ENCODE data around the gene IGDCC3.

Gene IGDCC3

DNA sequence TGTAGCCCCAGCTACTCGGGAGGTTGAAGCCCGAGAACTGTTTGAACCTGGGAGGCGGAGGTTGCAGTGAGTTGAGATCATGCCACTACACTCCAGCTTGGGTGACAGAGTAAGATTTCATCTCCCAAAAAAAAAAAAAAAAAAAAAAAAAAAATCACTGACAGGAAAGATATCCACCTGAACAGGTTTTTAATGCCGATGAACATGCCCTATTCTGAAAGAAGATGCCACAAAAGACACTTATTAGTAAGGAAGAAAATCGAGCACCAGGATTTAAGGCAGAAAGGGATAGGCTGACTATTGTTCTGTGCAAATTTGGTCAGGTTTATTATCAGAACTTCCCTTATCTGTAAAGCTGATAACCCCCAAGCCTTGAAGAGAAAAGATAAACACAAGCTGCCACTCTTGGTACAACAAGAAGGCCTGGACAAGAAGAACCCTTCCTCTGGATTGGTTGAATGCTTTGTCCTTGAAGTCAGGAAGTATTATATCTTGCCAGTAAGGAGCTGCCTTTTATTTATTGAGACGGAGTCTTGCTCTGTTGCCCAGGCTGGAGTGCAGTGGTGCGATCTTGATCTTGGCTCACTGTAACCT, 88.4 kb downstream of the IGDCC3 start:
- ChIA-PET POLR2A (ENCODE audit: low non-redundant PET) (interaction anchor here (0.8 kb wide), 1 partner anchor 753 kb away, joined by 5 read pairs; no protein-coding TSS in a partner anchor), CTCF (no interaction called here)
- TF ChIP-seq, protein P1, sequence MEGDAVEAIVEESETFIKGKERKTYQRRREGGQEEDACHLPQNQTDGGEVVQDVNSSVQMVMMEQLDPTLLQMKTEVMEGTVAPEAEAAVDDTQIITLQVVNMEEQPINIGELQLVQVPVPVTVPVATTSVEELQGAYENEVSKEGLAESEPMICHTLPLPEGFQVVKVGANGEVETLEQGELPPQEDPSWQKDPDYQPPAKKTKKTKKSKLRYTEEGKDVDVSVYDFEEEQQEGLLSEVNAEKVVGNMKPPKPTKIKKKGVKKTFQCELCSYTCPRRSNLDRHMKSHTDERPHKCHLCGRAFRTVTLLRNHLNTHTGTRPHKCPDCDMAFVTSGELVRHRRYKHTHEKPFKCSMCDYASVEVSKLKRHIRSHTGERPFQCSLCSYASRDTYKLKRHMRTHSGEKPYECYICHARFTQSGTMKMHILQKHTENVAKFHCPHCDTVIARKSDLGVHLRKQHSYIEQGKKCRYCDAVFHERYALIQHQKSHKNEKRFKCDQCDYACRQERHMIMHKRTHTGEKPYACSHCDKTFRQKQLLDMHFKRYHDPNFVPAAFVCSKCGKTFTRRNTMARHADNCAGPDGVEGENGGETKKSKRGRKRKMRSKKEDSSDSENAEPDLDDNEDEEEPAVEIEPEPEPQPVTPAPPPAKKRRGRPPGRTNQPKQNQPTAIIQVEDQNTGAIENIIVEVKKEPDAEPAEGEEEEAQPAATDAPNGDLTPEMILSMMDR (conservative IDR thresholded peaks at IDR 0.05; ENCODE audit: low read depth): no peak
- no peak overlapping the region for H3K27ac ChIP-seq
- DNase-seq (ENCODE audit: low spot score): no peak

DNA sequence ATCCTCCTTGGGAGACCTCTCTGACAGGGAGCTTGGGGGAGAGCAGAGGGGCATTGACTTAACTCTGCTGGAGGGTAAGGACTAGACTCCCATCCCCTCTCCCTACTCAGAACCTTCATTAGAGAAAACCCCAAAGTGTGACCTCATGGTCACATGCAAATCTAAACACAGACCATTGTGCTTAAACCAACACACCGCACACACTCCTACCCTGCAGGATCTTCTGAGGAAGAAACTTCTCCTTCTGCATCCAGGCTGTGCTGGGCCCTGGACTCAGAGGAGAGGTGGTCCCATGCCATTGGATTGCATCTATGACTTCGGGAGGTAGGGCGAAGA, 90.3 kb downstream of the IGDCC3 start:
- ChIA-PET POLR2A (ENCODE audit: low non-redundant PET) (no interaction called here), CTCF (interaction anchor here (0.5 to 0.8 kb wide), 2 partner anchors 9 to 69 kb away, joined by 3 to 4 read pairs; no protein-coding TSS in a partner anchor)
- H3K27ac ChIP-seq: peak overlapping the region; percentile 91
- DNase-seq (ENCODE audit: low spot score): no peak
- TF ChIP-seq, protein P1 (conservative IDR thresholded peaks at IDR 0.05; ENCODE audit: low read depth): no peak

DNA sequence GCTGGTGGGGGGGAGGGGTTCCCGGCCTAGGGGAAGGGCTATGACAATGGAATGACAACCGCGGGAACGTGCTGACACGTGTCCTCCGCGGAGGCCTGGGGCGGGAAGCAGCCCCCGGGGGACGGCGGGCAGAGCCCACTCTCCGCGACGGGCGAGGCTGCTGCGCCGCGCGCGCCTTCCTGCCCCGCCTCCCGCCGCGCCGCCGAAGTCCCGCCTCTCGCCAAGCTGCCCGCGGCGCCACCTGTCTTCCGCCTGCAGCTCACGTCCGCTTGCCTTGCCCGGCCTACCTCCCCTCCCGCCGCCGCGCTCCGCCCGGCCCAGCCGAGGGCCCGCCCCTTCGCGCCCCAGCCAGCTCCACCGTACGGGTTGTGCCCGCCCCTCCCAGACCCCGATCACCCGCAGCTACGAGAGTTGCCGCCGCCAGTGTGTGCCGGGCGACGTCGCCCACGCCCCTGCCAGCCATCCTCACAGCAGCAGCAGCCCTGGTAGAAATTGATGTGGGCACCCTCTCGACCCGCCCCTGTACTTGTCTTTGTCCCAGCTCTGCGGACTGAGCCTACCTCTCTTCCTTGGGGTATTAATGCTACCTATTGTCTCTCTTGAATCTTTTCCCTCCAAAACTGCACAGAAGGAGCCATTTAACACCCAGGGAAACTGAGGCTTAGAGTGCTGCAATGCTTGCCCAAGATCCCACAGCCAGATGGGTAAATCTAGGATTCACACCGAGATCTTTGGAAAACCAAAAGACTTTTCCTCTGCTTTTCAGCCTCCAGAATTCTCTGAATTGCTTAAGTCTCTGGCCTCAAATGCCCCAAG, 90.9 kb downstream of the IGDCC3 start, which contains the start of gene PARP16:
Gene PARP16 (minus strand): TSS at position 180 of the 816 bp plus-strand sequence. CDS start 457 bp downstream, outside the sequence.
- peak within 1 kb of the TSS; percentile 91 for H3K27ac ChIP-seq
- ChIA-PET POLR2A (ENCODE audit: low non-redundant PET) (interaction anchor here (0.6 to 0.7 kb wide), 2 partner anchors 11 to 361 kb away, joined by 4 to 9 read pairs; no protein-coding TSS in a partner anchor), CTCF (interaction anchor here (0.5 to 0.8 kb wide), 4 partner anchors 10 to 253 kb away, joined by 3 to 5 read pairs (median 4); no protein-coding TSS in a partner anchor)
- peak; percentile 81 for DNase-seq (ENCODE audit: low spot score)
- TF ChIP-seq, protein P1 (conservative IDR thresholded peaks at IDR 0.05; ENCODE audit: low read depth): no peak

DNA sequence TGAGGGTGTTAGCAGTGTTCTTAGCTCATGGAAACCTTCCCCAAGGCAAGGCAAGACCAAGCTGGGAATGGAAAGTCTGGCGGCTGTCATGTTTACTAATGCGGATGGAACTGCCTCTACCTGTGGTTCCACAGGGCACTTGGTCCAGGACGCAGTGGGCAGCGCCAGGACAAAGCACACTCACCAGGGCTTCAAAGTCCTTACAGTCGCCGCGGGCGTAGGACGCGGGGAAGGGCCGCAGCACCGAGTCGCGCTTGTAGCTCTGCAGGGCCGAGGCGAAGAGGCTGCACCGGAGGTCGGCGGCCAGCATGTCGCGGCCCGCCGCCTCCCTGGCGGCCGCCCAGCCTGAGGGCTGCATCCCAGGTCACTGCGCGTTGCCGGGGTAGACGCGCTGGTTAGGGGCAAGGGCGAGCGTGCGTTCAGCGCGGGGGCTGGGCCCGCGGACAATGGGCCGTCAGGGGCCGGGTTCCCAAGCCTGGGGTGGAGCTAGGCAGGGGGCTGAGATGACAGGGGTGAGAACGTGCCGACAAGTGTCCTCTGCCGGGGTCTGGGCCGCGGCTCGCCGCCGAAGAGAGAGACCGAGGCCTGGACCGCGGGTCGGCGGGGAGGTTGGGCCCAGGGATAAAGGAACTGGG, 91.6 kb downstream of the IGDCC3 start:
- TF ChIP-seq, protein P1 (conservative IDR thresholded peaks at IDR 0.05; ENCODE audit: low read depth): no peak
- ChIA-PET POLR2A (ENCODE audit: low non-redundant PET) (interaction anchor here (0.7 kb wide), 2 partner anchors 11 to 14 kb away, joined by 3 to 9 read pairs; no protein-coding TSS in a partner anchor), CTCF (interaction anchor here (1.2 kb wide), 1 partner anchor 15 kb away, joined by 6 read pairs; no protein-coding TSS in a partner anchor)
- peak overlapping the region; percentile 91 for H3K27ac ChIP-seq
- DNase-seq (ENCODE audit: low spot score): no peak

DNA sequence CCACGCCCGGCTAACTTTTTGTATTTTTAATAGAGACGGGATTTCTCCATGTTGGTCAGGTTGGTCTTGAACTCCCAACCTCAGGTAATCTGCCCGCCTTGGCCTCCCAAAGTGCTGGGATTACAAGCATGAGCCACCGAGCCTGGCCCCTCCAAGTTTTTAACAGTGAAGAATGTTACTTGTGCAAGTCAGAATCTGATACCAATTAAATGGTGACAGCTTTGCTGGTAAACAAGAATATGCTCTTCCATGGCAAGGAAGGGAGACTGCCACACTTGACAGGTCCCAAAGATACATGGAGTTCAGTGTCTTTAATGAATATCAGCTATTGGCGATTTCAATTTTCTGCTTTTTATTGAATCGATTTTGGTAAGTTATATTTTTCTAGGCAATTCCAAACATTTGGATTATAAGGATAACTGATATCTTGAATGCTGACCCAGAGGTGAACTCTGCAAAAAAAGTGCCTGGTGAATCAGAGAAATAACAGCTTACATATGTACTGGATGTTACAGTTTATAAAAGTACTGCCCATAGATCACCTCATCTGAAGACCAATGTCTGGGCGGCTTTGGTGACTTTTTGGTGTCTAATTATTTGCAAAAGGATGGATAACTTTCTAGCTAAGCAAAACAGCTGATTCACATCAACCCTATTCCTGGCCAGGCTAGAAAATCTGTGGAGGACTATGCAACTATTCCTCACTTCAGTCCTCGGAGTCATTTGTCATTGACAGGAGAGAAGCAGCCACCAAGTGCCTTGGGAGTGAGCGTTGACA, 92.3 kb downstream of the IGDCC3 start:
- CTCF ChIA-PET: interaction anchor here (0.7 to 1.2 kb wide), 2 partner anchors 8 to 15 kb away, joined by 4 to 6 read pairs; no protein-coding TSS in a partner anchor
- POLR2A ChIA-PET (ENCODE audit: low non-redundant PET): interaction anchor here (0.7 kb wide), 2 partner anchors 12 to 15 kb away, joined by 3 to 9 read pairs; no protein-coding TSS in a partner anchor
- TF ChIP-seq, protein P1 (conservative IDR thresholded peaks at IDR 0.05; ENCODE audit: low read depth): no peak
- peak overlapping the region; percentile 91 for H3K27ac ChIP-seq
- DNase-seq (ENCODE audit: low spot score): no peak

All from RWPE1 (cell line).